HepG2 (cell line): Measurements from ENCODE around the gene KLF13. TPM values are rescaled to one million over a fixed set of nuclear protein-coding genes. Genes with fewer than 3 reads are reported as not detected.

Experiments used
- ATAC-seq: fragments of 200-7000 bp; cut with Tn5 transposase; 3 replicates; pipeline ENCODE4 v1.9.1; 2020; ENCODE audit warnings: mild to moderate bottlenecking, moderate library complexity
- BruUV-seq: library from RNA; stranded (reverse); fragments of 400-500 nt; replicated peaks from 2 replicates; lab custom pipeline; 2021; lab: Mats Ljungman, UMichigan
- CTCF ChIA-PET: fragments of 300-600 bp; formaldehyde crosslinking; extraction: SDS; loops from one replicate; lab custom pipeline; 2021; ENCODE audit warnings: low total read pairs, inconsistent platforms, low intra/inter-chr PET ratio; lab: Yijun Ruan, JAX
- POLR2A ChIA-PET: fragments of 350-600 bp; sonication (Branson Sonifier 250); formaldehyde crosslinking; loops from one replicate; lab custom pipeline; 2020; ENCODE audit warnings: antibody characterized with exemption, inconsistent platforms; lab: Yijun Ruan, JAX
- DNase-seq: peaks from one replicate; pipeline ENCODE4 v3.0.0-alpha.2; 2015; ENCODE audit warnings: low spot score
- FAIRE-seq: peaks from 3 replicates; lab custom pipeline; 2011; peaks lifted over from hg19 to GRCh38; lab: Jason Lieb, UNC
- H2AFZ ChIP-seq: one replicate; pipeline ENCODE4 v1.6.1; 2011; ENCODE audit warnings: low read length, inconsistent platforms
- H3K27ac ChIP-seq: fragments of 300-600 bp; 3 replicates; pipeline ENCODE4 v1.8.0; 2011; ENCODE audit warnings: mixed run types, mild to moderate bottlenecking, mixed read lengths, low read length, inconsistent platforms; ENCODE audit not compliant: insufficient read depth; ENCODE audit errors: extremely low read length
- H3K27me3 ChIP-seq, 2 experiments: fragments of 200-600 bp in 1 of 2; 2 replicates in 1 of 2; 3 replicates in 1 of 2; pipeline versions ENCODE4 v1.6.0 to v1.8.0; 2011; ENCODE audit warnings: low read length in 2 of 2, mild to moderate bottlenecking in 2 of 2, moderate library complexity in 2 of 2, inconsistent platforms in 1 of 2; ENCODE audit not compliant: insufficient read depth in 2 of 2, control insufficient read depth in 1 of 2
- H3K36me3 ChIP-seq, 2 experiments: fragments of 200-600 bp in 1 of 2; replicated peaks in 1 of 2; 2 replicates in 1 of 2; 3 replicates in 1 of 2; pipeline versions ENCODE4 v1.5.1 to v1.8.0; 2011; ENCODE audit warnings: low read length in 2 of 2, inconsistent platforms in 1 of 2; ENCODE audit not compliant: insufficient read depth in 2 of 2, control insufficient read depth in 1 of 2
- H3K4me1 ChIP-seq: 2 replicates; pipeline ENCODE4 v1.5.1; 2012; ENCODE audit warnings: low read length, inconsistent platforms; ENCODE audit not compliant: insufficient read depth
- H3K4me2 ChIP-seq: 2 replicates; pipeline ENCODE4 v1.6.0; 2011; ENCODE audit warnings: low read depth, low read length, inconsistent platforms
- H3K4me3 ChIP-seq, 3 experiments: fragments of 200-600 bp in 1 of 3; sonication (generic), shearing (Covaris generic) in 1 of 3; replicated peaks in 1 of 3; 2 replicates each; pipeline ENCODE4 v1.5.1; 2011 to 2016; ENCODE audit warnings: low read length in 3 of 3, inconsistent platforms in 2 of 3, low read depth in 2 of 3, mild to moderate bottlenecking in 2 of 3, control low read depth in 1 of 3, mixed read lengths in 1 of 3; ENCODE audit not compliant: insufficient read depth in 1 of 3
- H3K79me2 ChIP-seq: one replicate; pipeline ENCODE4 v1.6.1; 2011; ENCODE audit warnings: low read length, inconsistent platforms; ENCODE audit not compliant: insufficient read depth
- H3K9ac ChIP-seq: 2 replicates; pipeline ENCODE4 v1.6.0; 2011; ENCODE audit warnings: mild to moderate bottlenecking, low read depth, low read length, inconsistent platforms; ENCODE audit not compliant: insufficient read depth
- H3K9me3 ChIP-seq: 2 replicates; pipeline ENCODE4 v1.5.1; 2012; ENCODE audit warnings: mild to moderate bottlenecking, low read length
- H4K20me1 ChIP-seq: 2 replicates; pipeline ENCODE4 v1.6.0; 2011; ENCODE audit warnings: inconsistent platforms, mild to moderate bottlenecking, low read length, moderate library complexity; ENCODE audit not compliant: insufficient read depth
- CBFB ChIP-seq: sonication (generic); formaldehyde crosslinking; IDR thresholded peaks from 2 replicates; pipeline ENCODE4 v1.4.0; 2020; ENCODE audit warnings: missing genetic modification reagents
- HDAC1 ChIP-seq: sonication (generic); formaldehyde crosslinking; IDR thresholded peaks from 2 replicates; pipeline ENCODE4 v1.5.1; 2020; ENCODE audit warnings: mild to moderate bottlenecking, missing genetic modification reagents
- HIVEP1 ChIP-seq: sonication (generic); formaldehyde crosslinking; IDR thresholded peaks from 2 replicates; pipeline ENCODE4 v1.4.0; 2020; ENCODE audit warnings: mild to moderate bottlenecking, missing genetic modification reagents
- KAT8 ChIP-seq: IDR thresholded peaks from 2 replicates; pipeline ENCODE4 v1.6.1; 2016; ENCODE audit warnings: missing genetic modification reagents, missing compliant biosample characterization
- KDM6A ChIP-seq: IDR thresholded peaks from 2 replicates; pipeline ENCODE4 v1.6.1; 2016; ENCODE audit warnings: low read depth
- KLF12 ChIP-seq: sonication (generic); formaldehyde crosslinking; IDR thresholded peaks from 2 replicates; pipeline ENCODE4 v1.4.0; 2020; ENCODE audit warnings: missing genetic modification reagents, borderline replicate concordance
- KLF15 ChIP-seq: sonication (generic); formaldehyde crosslinking; IDR thresholded peaks from 2 replicates; pipeline ENCODE4 v1.8.1; 2023; ENCODE audit warnings: borderline replicate concordance, mild to moderate bottlenecking, inconsistent platforms, missing genetic modification reagents, mixed read lengths
- KLF9 ChIP-seq: IDR thresholded peaks from 2 replicates; pipeline ENCODE4 v1.6.1; 2016; ENCODE audit warnings: low read depth
- YEATS4 ChIP-seq: sonication (generic); formaldehyde crosslinking; IDR thresholded peaks from 2 replicates; pipeline ENCODE4 v1.4.0; 2020; ENCODE audit warnings: missing genetic modification reagents, borderline replicate concordance
- ZMAT3 ChIP-seq: sonication (generic); formaldehyde crosslinking; conservative IDR thresholded peaks from 2 replicates; pipeline ENCODE4 v1.7.0; 2021; ENCODE audit warnings: missing genetic modification reagents
- ZNF234 ChIP-seq: sonication (generic); formaldehyde crosslinking; conservative IDR thresholded peaks from 2 replicates; pipeline ENCODE4 v1.5.1; 2020; ENCODE audit warnings: mild to moderate bottlenecking, missing genetic modification reagents
- ZNF543 ChIP-seq: sonication (generic); formaldehyde crosslinking; IDR thresholded peaks from 2 replicates; pipeline ENCODE4 v1.4.0; 2020; ENCODE audit warnings: mild to moderate bottlenecking, missing genetic modification reagents
- ZNF615 ChIP-seq: sonication (generic); formaldehyde crosslinking; IDR thresholded peaks from 2 replicates; pipeline ENCODE4 v1.5.0; 2020; ENCODE audit warnings: mild to moderate bottlenecking, missing genetic modification reagents, borderline replicate concordance
- ZSCAN20 ChIP-seq: sonication (generic); formaldehyde crosslinking; IDR thresholded peaks from 2 replicates; pipeline ENCODE4 v1.4.0; 2020; ENCODE audit warnings: missing genetic modification reagents, mild to moderate bottlenecking, borderline replicate concordance
- WGBS: methylation state at CpG from one replicate; pipeline ENCODE4 v1.1.6; 2017; ENCODE audit warnings: low lambda C conversion rate; 5-methylcytosine and 5-hydroxymethylcytosine counted together
- in situ Hi-C: cut with HindIII; loops from 2 replicates; pipeline ENCODE4 v1.10.0; 2017; ENCODE audit warnings: low pct_unique_long_range_greater_than_20kb; ENCODE audit not compliant: extremely low pct_ligation_motif_present
- intact Hi-C: fragments of 100-400 bp; cut with micrococcal nuclease; formaldehyde crosslinking; loops from one replicate; pipeline ENCODE4 v1.10.0; 2022; ENCODE audit not compliant: unreplicated experiment
- polyA plus RNA-seq, 8 experiments: library from polyadenylated mRNA; depleted of rRNA in 3 of 8; stranded (reverse) in 7 of 8; unstranded in 1 of 8; fragments of >200 nt; fragmentation: Illumina TruSeq in 4 of 8; extraction: Trizol in 4 of 8; gene quantifications; 2 replicates each; pipeline versions ENCODE4 v1.2.1 to v1.2.3, GENCODE V29; 2011 to 2016; ENCODE audit warnings: low read depth in 4 of 8, missing spikeins in 1 of 8, mixed read lengths in 1 of 8; ENCODE audit not compliant: insufficient read depth in 1 of 8
- total RNA-seq, 5 experiments: library from RNA; depleted of rRNA; stranded (reverse); fragments of >200 nt; fragmentation: Illumina TruSeq; extraction: Trizol; gene quantifications; 2 replicates each; pipeline ENCODE4 v1.2.3, GENCODE V29; 2016; ENCODE audit warnings: low read depth in 1 of 5
- TF ChIP-seq, protein P1 (sequence below), 2 experiments: fragments of 450-650 bp in 1 of 2; sonication (generic) in 1 of 2; formaldehyde crosslinking; IDR thresholded peaks; 2 replicates each; pipeline versions ENCODE4 v1.5.0 to v1.8.0; 2020 to 2022; ENCODE audit warnings: mild to moderate bottlenecking in 1 of 2, missing genetic modification reagents in 1 of 2
- TF ChIP-seq, protein P2 (sequence below): sonication (generic); formaldehyde crosslinking; IDR thresholded peaks from 2 replicates; pipeline ENCODE4 v1.5.1; 2020; ENCODE audit warnings: mild to moderate bottlenecking, moderate library complexity, missing genetic modification reagents
- TF ChIP-seq, protein P3 (sequence below): sonication (generic); formaldehyde crosslinking; IDR thresholded peaks from 2 replicates; pipeline ENCODE4 v1.5.1; 2020; ENCODE audit warnings: missing genetic modification reagents, mild to moderate bottlenecking, borderline replicate concordance

Gene KLF13
- total and polyA plus RNA-seq, 2 of the 13 experiments (the other 11 are each of a cell fraction or from before 2014, with no cell fraction given) = 16.8 to 25.1 TPM

DNA sequence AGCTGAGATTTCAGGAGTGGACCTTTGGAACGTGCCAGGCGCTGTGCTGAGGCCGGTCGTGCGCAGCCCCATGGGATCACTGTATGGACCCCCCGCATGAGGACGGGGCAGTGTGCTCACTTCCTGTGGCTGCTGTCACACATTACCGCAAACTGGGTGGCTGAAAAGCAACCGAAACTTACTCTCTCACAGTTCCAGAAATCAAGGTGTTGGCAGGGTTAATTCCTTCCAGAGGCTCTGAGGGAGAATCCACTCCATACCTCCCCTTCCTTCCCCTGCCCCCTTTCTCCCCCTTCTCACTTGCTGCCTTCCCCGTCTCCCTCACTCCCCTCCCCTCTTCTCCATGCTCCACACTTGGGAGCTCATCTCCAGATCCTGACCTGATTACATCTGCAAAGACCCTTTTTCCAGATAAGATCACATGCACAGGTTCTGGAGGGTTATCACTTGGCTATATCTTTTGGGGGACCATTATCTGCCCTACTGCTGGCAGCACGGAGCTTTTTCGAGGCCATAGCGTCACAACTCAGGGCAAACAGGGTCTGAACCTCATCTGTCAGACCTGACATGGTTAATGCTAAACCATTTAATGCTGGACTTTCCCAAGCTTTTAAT, 41.2 kb downstream of the KLF13 start:
- no peak for ATAC-seq
- no peak for FAIRE-seq
- WGBS = 95% methylated on average over 6 of the region's 13 CpGs

More for the DNA sequence above, 41.2 kb downstream of the KLF13 start:
- in situ Hi-C loops (no loop called here), intact Hi-C loops (no loop called here)
- Histone ChIP-seq H3K4me1 (no peaks in the 10 kb centered on the region; the same call in 1 of the 2 replicates), H3K4me2 (no peak overlapping the region), H3K9ac (no peak overlapping the region), H2AFZ (no peak overlapping the region), H3K9me3 (no peaks in the 10 kb centered on the region), H3K4me3 (no peak overlapping the region), H3K27ac (no peak overlapping the region), H3K36me3 (peaks cover 3 to 7% of the 10 kb centered on the region in 2 experiments; a peak in 4 of 5 replicates), H4K20me1 (no peaks in the 10 kb centered on the region), H3K79me2 (peaks cover 4% of the 10 kb centered on the region), H3K27me3 (no peaks in the 10 kb centered on the region; a peak in 1 of 5 replicates)
- POLR2A ChIA-PET = no interaction called here
- CTCF ChIA-PET = no interaction called here
- TF ChIP-seq ZNF234 (CRISPR knock-in tag) (no peak), ZNF543 (CRISPR knock-in tag) (no peak), YEATS4 (CRISPR knock-in tag) (no peak), KAT8 (CRISPR knock-in tag) (no peak), KLF15 (no peak), KLF12 (CRISPR knock-in tag) (no peak), HDAC1 (CRISPR knock-in tag) (no peak), HIVEP1 (CRISPR knock-in tag) (no peak), KDM6A (no peak), CBFB (CRISPR knock-in tag) (no peak), ZNF615 (no peak), ZSCAN20 (no peak), KLF9 (CRISPR knock-in tag) (no peak), ZMAT3 (CRISPR knock-in tag) (no peak)
- TF ChIP-seq, protein P1, sequence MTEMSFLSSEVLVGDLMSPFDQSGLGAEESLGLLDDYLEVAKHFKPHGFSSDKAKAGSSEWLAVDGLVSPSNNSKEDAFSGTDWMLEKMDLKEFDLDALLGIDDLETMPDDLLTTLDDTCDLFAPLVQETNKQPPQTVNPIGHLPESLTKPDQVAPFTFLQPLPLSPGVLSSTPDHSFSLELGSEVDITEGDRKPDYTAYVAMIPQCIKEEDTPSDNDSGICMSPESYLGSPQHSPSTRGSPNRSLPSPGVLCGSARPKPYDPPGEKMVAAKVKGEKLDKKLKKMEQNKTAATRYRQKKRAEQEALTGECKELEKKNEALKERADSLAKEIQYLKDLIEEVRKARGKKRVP (CRISPR knock-in tag; IDR thresholded peaks at IDR 0.05) = no peak
- TF ChIP-seq, protein P2, sequence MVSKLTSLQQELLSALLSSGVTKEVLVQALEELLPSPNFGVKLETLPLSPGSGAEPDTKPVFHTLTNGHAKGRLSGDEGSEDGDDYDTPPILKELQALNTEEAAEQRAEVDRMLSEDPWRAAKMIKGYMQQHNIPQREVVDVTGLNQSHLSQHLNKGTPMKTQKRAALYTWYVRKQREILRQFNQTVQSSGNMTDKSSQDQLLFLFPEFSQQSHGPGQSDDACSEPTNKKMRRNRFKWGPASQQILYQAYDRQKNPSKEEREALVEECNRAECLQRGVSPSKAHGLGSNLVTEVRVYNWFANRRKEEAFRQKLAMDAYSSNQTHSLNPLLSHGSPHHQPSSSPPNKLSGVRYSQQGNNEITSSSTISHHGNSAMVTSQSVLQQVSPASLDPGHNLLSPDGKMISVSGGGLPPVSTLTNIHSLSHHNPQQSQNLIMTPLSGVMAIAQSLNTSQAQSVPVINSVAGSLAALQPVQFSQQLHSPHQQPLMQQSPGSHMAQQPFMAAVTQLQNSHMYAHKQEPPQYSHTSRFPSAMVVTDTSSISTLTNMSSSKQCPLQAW (CRISPR knock-in tag) = no peak
- TF ChIP-seq, protein P3, sequence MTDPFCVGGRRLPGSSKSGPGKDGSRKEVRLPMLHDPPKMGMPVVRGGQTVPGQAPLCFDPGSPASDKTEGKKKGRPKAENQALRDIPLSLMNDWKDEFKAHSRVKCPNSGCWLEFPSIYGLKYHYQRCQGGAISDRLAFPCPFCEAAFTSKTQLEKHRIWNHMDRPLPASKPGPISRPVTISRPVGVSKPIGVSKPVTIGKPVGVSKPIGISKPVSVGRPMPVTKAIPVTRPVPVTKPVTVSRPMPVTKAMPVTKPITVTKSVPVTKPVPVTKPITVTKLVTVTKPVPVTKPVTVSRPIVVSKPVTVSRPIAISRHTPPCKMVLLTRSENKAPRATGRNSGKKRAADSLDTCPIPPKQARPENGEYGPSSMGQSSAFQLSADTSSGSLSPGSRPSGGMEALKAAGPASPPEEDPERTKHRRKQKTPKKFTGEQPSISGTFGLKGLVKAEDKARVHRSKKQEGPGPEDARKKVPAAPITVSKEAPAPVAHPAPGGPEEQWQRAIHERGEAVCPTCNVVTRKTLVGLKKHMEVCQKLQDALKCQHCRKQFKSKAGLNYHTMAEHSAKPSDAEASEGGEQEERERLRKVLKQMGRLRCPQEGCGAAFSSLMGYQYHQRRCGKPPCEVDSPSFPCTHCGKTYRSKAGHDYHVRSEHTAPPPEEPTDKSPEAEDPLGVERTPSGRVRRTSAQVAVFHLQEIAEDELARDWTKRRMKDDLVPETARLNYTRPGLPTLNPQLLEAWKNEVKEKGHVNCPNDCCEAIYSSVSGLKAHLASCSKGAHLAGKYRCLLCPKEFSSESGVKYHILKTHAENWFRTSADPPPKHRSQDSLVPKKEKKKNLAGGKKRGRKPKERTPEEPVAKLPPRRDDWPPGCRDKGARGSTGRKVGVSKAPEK = no peak
- DNase-seq = no peak
- no TSS peak for BruUV-seq
